Gastroesophageal sphincter (tissue), 4 donors: ENCODE measurements around the gene RREB1. TPM values are rescaled to one million over a fixed set of nuclear protein-coding genes. Genes with fewer than 3 reads are reported as not detected.

Experiments
- ATAC-seq: fragments of 150-250 bp; one replicate; pipeline ENCODE4 v1.9.1; 2016; ENCODE audit warnings: mild to moderate bottlenecking, moderate library complexity
- H3K27ac ChIP-seq, 4 donors: fragments of 200-600 bp; sonication (generic) in 3 of 4; 1 replicate in 3 of 4; 2 replicates in 1 of 4; pipeline ENCODE4 v1.5.1; 2016 to 2019
- H3K27me3 ChIP-seq: fragments of 200-600 bp; sonication (generic); one replicate; pipeline ENCODE4 v1.5.1; 2019
- H3K36me3 ChIP-seq, 2 donors: fragments of 200-600 bp; sonication (generic); one replicate each; pipeline ENCODE4 v1.5.1; 2019; ENCODE audit warnings: control low read depth in 1 of 2
- H3K4me1 ChIP-seq, 3 donors: fragments of 200-600 bp; sonication (generic); 1 replicate in 2 of 3; 2 replicates in 1 of 3; pipeline ENCODE4 v1.5.1; 2016 to 2019; ENCODE audit warnings: control low read depth in 2 of 3
- H3K4me3 ChIP-seq, 2 donors: fragments of 200-600 bp; sonication (generic); one replicate each; pipeline ENCODE4 v1.5.1; 2019; ENCODE audit warnings: mild to moderate bottlenecking in 1 of 2, moderate library complexity in 1 of 2
- H3K9me3 ChIP-seq, 3 donors: fragments of 200-600 bp; sonication (generic); one replicate each; pipeline ENCODE4 v1.5.1; 2017 to 2019; ENCODE audit warnings: control low read depth in 2 of 3
- CTCF ChIP-seq, 4 experiments: fragments of 200-600 bp in 2 of 4; fragments of 450-650 bp in 2 of 4; sonication (generic) in 1 of 4; IDR thresholded peaks; one replicate each; pipeline ENCODE4 v1.5.1; 2017 to 2019; ENCODE audit warnings: antibody characterized with exemption in 4 of 4, mild to moderate bottlenecking in 2 of 4, moderate library complexity in 2 of 4
- EP300 ChIP-seq: sonication (generic); formaldehyde crosslinking; IDR thresholded peaks from one replicate; pipeline ENCODE4 v1.6.1; 2017; ENCODE audit warnings: antibody characterized with exemption, mild to moderate bottlenecking
- POLR2A ChIP-seq, 2 donors: fragments of 450-650 bp; IDR thresholded peaks; one replicate each; pipeline ENCODE4 v1.6.1; 2017; ENCODE audit warnings: antibody characterized with exemption in 2 of 2, mild to moderate bottlenecking in 2 of 2, moderate library complexity in 1 of 2
- POLR2AphosphoS5 ChIP-seq: sonication (generic); formaldehyde crosslinking; IDR thresholded peaks from one replicate; pipeline ENCODE4 v1.6.1; 2017; ENCODE audit warnings: antibody characterized with exemption
- WGBS, 2 donors: methylation state at CpG; one replicate each; pipeline ENCODE4 v1.1.5; 2018; ENCODE audit warnings: low coverage in 1 of 2; 5-methylcytosine and 5-hydroxymethylcytosine counted together
- total RNA-seq, 4 donors: library from RNA; depleted of rRNA; stranded (reverse); fragments of >200 nt; gene quantifications; one replicate each; pipeline ENCODE4 v1.1.0, GENCODE V29; 2016

Gene RREB1
- total RNA-seq, 4 donors from 2014 or later = 20.3 to 40.8 (median 28.1) TPM

DNA sequence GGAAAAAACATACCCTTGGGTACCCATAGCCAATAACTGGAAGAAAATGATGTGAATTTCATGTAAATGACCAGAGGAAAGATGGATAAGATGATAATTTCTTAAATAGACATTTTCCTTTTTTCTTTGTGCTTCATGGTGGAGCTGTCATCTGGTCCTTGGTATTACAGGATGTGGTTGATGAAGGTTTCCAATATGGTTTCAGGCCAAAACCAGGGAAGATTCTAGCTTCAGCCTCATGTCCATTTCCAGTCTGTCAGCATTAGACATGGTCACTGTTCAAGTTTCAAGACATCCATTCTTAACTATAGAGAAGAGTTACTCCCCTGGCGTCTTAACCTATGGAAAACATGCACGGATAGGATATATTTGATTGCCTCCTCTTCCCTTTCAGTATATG lies 141.6 kb downstream of the RREB1 start:
- no peak for ATAC-seq
- peaks cover 0 to 80% of the 10 kb centered on the region in 2 donors for H3K36me3 ChIP-seq
- TF ChIP-seq EP300 = no peak
- TF ChIP-seq POLR2AphosphoS5 = no peak
- TF ChIP-seq POLR2A (IDR thresholded peaks at IDR 0.05) = no peak
- TF ChIP-seq CTCF (IDR thresholded peaks at IDR 0.05) = no peak
- no peak overlapping the region for H3K27ac ChIP-seq
- H3K9me3 ChIP-seq = no peaks in the 10 kb centered on the region
- H3K27me3 ChIP-seq = no peaks in the 10 kb centered on the region
- no peak overlapping the region for H3K4me3 ChIP-seq
- WGBS, 2 donors = 66 to 89% methylated on average over 2 of the region's 2 CpGs
- H3K4me1 ChIP-seq = no peaks in the 10 kb centered on the region

DNA sequence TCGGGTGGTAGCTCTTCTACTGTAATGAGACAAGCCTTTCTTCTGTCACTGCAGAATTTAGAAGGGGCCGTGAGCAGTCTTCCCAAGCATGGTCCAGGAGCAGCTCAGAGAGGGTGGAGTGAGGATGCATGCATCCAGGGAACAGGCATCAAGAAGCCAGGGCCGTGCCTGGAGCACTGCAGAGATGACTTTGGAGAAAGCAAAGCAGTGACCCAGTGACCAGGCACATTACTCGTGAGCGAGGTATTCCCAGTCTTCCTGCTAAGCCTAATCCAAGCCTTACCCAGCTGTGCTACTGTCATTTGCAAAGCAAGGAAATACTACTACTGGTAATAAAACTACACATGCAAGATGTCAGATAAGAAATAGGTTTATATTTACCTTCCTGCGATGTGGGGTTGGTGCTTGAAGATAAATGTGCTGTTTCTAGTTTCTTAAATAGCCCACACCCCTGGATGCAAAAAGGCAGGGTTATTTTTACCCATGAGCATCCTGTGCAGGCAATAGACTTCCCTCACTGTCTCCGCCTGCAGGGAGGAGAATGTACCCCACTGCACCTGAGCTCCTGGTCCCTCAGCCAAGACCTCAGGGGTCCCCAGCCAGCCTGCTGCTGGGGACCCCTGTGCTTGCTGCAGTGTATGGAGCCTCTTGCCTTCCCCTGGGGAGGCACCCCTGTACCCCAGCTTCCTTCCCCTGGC lies 142.3 kb downstream of the RREB1 start:
- no peaks in the 10 kb centered on the region for H3K27me3 ChIP-seq
- no peaks in the 10 kb centered on the region for H3K9me3 ChIP-seq
- ATAC-seq = no peak
- TF ChIP-seq CTCF (IDR thresholded peaks at IDR 0.05) = no peak
- TF ChIP-seq EP300 = no peak
- TF ChIP-seq POLR2AphosphoS5 = no peak
- TF ChIP-seq POLR2A (IDR thresholded peaks at IDR 0.05) = no peak
- H3K4me3 ChIP-seq = no peak overlapping the region
- WGBS, 2 donors = 71 to 79% methylated on average over 3 to 4 of the region's 7 CpGs
- no peaks in the 10 kb centered on the region for H3K4me1 ChIP-seq
- H3K36me3 ChIP-seq = peaks cover 0 to 74% of the 10 kb centered on the region in 2 donors
- no peak overlapping the region for H3K27ac ChIP-seq

- no peak for ATAC-seq
- no peaks in the 10 kb centered on the region for H3K27me3 ChIP-seq
- peaks cover 0 to 2% (median 0%) of the 10 kb centered on the region in 3 donors for H3K9me3 ChIP-seq
- WGBS, 2 donors = 88 to 94% methylated on average over 4 to 7 of the region's 8 CpGs
- H3K4me1 ChIP-seq = no peaks in the 10 kb centered on the region
- TF ChIP-seq POLR2A (IDR thresholded peaks at IDR 0.05) = no peak
- TF ChIP-seq CTCF (IDR thresholded peaks at IDR 0.05) = no peak
- no peak for TF ChIP-seq POLR2AphosphoS5
- TF ChIP-seq EP300 = no peak
- peaks cover 0 to 67% of the 10 kb centered on the region in 2 donors for H3K36me3 ChIP-seq
- no peak overlapping the region for H3K27ac ChIP-seq
- H3K4me3 ChIP-seq = no peak overlapping the region
These were observed 143.1 kb downstream of the RREB1 start for GRCh38 chr6:7250812-7251211.

DNA sequence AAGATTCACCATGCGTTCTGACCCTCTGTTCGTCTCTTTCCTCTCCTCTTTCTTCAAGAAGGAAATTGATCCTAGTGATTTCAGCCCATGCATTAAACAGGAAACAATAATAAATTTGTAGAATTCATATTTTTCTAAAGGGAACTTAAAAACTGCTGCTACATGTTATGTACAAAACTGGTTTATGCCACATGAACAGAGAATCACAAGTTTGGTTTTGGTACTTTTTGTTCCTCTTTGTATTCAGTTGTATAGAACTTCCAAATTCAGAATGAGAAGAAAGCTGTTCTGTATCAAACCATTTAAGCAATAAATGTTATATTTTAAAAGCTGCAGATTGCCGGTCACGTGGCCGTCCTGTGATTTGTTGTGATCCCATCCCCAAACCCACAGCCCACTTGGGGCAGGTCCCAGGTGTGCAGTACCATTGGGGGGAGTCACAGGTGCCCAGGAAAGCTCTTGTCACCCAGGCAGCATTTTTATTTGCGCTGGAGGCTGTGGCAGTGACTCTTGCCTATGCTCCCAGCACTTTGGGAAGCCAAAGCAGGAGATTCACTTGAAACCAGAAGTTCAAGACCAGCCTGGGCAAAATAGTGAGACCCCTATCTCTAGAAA lies 144.0 kb downstream of the RREB1 start:
- H3K27ac ChIP-seq = peak overlapping the region in 2 of 4 donors; percentile 12 to 24
- no peak for TF ChIP-seq POLR2AphosphoS5
- no peak for TF ChIP-seq CTCF (IDR thresholded peaks at IDR 0.05)
- TF ChIP-seq EP300 = no peak
- no peak for TF ChIP-seq POLR2A (IDR thresholded peaks at IDR 0.05)
- peaks cover 0 to 11% (median 0%) of the 10 kb centered on the region in 3 donors for H3K9me3 ChIP-seq
- no peak for ATAC-seq
- 74% methylated on average over 3 of the region's 6 CpGs; no CpG with 5 or more reads in 1 of the 2 donors for WGBS, 2 donors
- no peaks in the 10 kb centered on the region for H3K4me1 ChIP-seq
- H3K4me3 ChIP-seq = no peak overlapping the region
- H3K27me3 ChIP-seq = no peaks in the 10 kb centered on the region
- H3K36me3 ChIP-seq = peaks cover 0 to 58% of the 10 kb centered on the region in 2 donors

GRCh38 chr6:7252390-7252789 lies 144.6 kb downstream of the RREB1 start:
- Histone ChIP-seq H3K4me3 (no peak overlapping the region), H3K27ac (peak overlapping the region in 1 of 4 donors; percentile 24), H3K4me1 (no peaks in the 10 kb centered on the region), H3K36me3 (peaks cover 0 to 51% of the 10 kb centered on the region in 2 donors), H3K9me3 (peaks cover 0 to 11% (median 0%) of the 10 kb centered on the region in 3 donors), H3K27me3 (no peaks in the 10 kb centered on the region)
- ATAC-seq = peak; percentile 42
- no peak for TF ChIP-seq POLR2AphosphoS5
- TF ChIP-seq POLR2A (IDR thresholded peaks at IDR 0.05) = no peak
- no peak for TF ChIP-seq CTCF (IDR thresholded peaks at IDR 0.05)
- no peak for TF ChIP-seq EP300
- WGBS, 2 donors = 95 to 100% methylated on average over 1 to 3 of the region's 4 CpGs
